Renal pelvis (tissue), 4 donors: ENCODE data around the gene FHIT. TPM values are rescaled to one million over a fixed set of nuclear protein-coding genes. Genes with fewer than 3 reads are reported as not detected.
A peak's percentile ranks its signal among the peaks of the same experiment; 100 is the strongest.
"Not testable (repeated sequence)": the region's sequence is repeated elsewhere in the genome, so short reads cannot be mapped to it uniquely, and the experiment has no call there.

Source experiments
- DNase-seq: peaks from one replicate; pipeline ENCODE4 v3.0.0-alpha.2; 2013
- polyA plus RNA-seq, 3 donors: library from polyadenylated mRNA; unstranded; fragments of 120-200 nt; gene quantifications; one replicate each; pipeline ENCODE4 v1.2.1, GENCODE V29; 2013; ENCODE audit not compliant: insufficient read length in 3 of 3

The FHIT gene
- polyA plus RNA-seq, 3 donors = 22.3 to 28.2 (median 25.5) TPM

GRCh38 chr3:61231693-61232092 is 19.6 kb downstream of the FHIT start:
- no peak for DNase-seq

GRCh38 chr3:61227799-61228198 is 23.5 kb downstream of the FHIT start:
- DNase-seq = no peak

- no peak for DNase-seq
Observed at GRCh38 chr3:61226166-61226686, 25.0 kb downstream of the FHIT start.

GRCh38 chr3:61224823-61225222 is 26.4 kb downstream of the FHIT start:
- no peak for DNase-seq

- DNase-seq = no peak
Observed at GRCh38 chr3:61223451-61223850, 27.8 kb downstream of the FHIT start.

- DNase-seq = no peak
Observed at GRCh38 chr3:61222467-61222866, 28.8 kb downstream of the FHIT start.

- no peak for DNase-seq
Observed at GRCh38 chr3:61221759-61222362, 29.4 kb downstream of the FHIT start.

- DNase-seq = no peak
Observed at GRCh38 chr3:61218504-61218903, 32.7 kb downstream of the FHIT start.

- DNase-seq = not testable (repeated sequence)
Observed at GRCh38 chr3:61216171-61216570, 35.1 kb downstream of the FHIT start.

GRCh38 chr3:61202086-61202485 is 49.2 kb downstream of the FHIT start:
- no peak for DNase-seq

- no peak for DNase-seq
Observed at GRCh38 chr3:61201071-61201470, 50.2 kb downstream of the FHIT start.

- DNase-seq = no peak
Observed at GRCh38 chr3:61200270-61200669, 51.0 kb downstream of the FHIT start.

- DNase-seq = peak; percentile 30
Observed at GRCh38 chr3:61199843-61200242, 51.4 kb downstream of the FHIT start.

GRCh38 chr3:61194892-61195538 is 56.2 kb downstream of the FHIT start:
- DNase-seq = no peak

GRCh38 chr3:61192222-61192621 is 59.0 kb downstream of the FHIT start:
- no peak for DNase-seq

GRCh38 chr3:61190205-61190604 is 61.0 kb downstream of the FHIT start:
- not testable (repeated sequence) for DNase-seq

GRCh38 chr3:61186030-61186429 is 65.2 kb downstream of the FHIT start:
- DNase-seq = no peak

GRCh38 chr3:61184956-61185355 is 66.3 kb downstream of the FHIT start:
- no peak for DNase-seq

GRCh38 chr3:61182662-61183061 is 68.6 kb downstream of the FHIT start:
- DNase-seq = no peak

- peak; percentile 36 for DNase-seq
Observed at GRCh38 chr3:61181874-61182273, 69.4 kb downstream of the FHIT start.

- no peak for DNase-seq
Observed at GRCh38 chr3:61180206-61180605, 71.0 kb downstream of the FHIT start.

- DNase-seq = no peak
Observed at GRCh38 chr3:61178167-61178566, 73.1 kb downstream of the FHIT start.

GRCh38 chr3:61177450-61177849 is 73.8 kb downstream of the FHIT start:
- no peak for DNase-seq

GRCh38 chr3:61173676-61174075 is 77.6 kb downstream of the FHIT start:
- DNase-seq = no peak
